ENCODE data around the gene LTBP1.

- TF ChIP-seq POLR2A (IDR thresholded peaks at IDR 0.05) (no peak), CTCF (IDR thresholded peaks at IDR 0.05) (no peak), POLR2AphosphoS5 (IDR thresholded peaks at IDR 0.05; ENCODE audit: insufficient read depth in 1 of 2, low read depth in 1 of 2) (no peak)
These were observed 259.1 kb downstream of the LTBP1 start for GRCh38 chr2:33205693-33206434.

Measured in vagina (tissue), 2 donors.